Prostate gland (tissue), 2 donors: Measurements from ENCODE around the gene TMEM198. TPM values are rescaled to one million over a fixed set of nuclear protein-coding genes. Genes with fewer than 3 reads are reported as not detected.
A peak's percentile ranks its signal among the peaks of the same experiment; 100 is the strongest.

Experiments
- DNase-seq: peaks from one replicate; pipeline ENCODE4 v3.0.0-alpha.2; 2019; ENCODE audit warnings: low spot score
- H3K27ac ChIP-seq, 2 donors: fragments of 200-600 bp; sonication (generic); 2 replicates each; pipeline ENCODE4 v1.5.1; 2017 to 2019
- H3K27me3 ChIP-seq: fragments of 200-600 bp; sonication (generic); replicated peaks from 2 replicates; pipeline ENCODE4 v1.5.1; 2019; ENCODE audit not compliant: insufficient read depth
- H3K36me3 ChIP-seq, 2 donors: fragments of 200-600 bp; sonication (generic); 1 replicate in 1 of 2; 2 replicates in 1 of 2; pipeline versions ENCODE4 v1.5.1 to v1.8.1; 2017 to 2019
- H3K4me1 ChIP-seq: fragments of 200-600 bp; sonication (generic); replicated peaks from 2 replicates; pipeline ENCODE4 v1.5.1; 2019
- H3K4me3 ChIP-seq, 2 donors: fragments of 200-600 bp; sonication (generic); 2 replicates each; pipeline ENCODE4 v1.5.1; 2017 to 2019
- H3K9me3 ChIP-seq: fragments of 200-600 bp; sonication (generic); 2 replicates; pipeline ENCODE4 v1.5.1; 2017
- POLR2A ChIP-seq: fragments of 450-650 bp; IDR thresholded peaks from one replicate; pipeline ENCODE4 v1.6.1; 2016; ENCODE audit warnings: antibody characterized with exemption, mild to moderate bottlenecking
- POLR2AphosphoS5 ChIP-seq: sonication (generic); formaldehyde crosslinking; IDR thresholded peaks from one replicate; pipeline ENCODE4 v1.6.1; 2017; ENCODE audit warnings: antibody characterized with exemption
- WGBS: methylation state at CpG from one replicate; pipeline ENCODE4 v1.1.5; 2018; 5-methylcytosine and 5-hydroxymethylcytosine counted together
- intact Hi-C: fragments of 100-400 bp; cut with DNase I; formaldehyde crosslinking; loops from one replicate; pipeline ENCODE4 v1.14.2; 2022
- total RNA-seq, 2 donors: library from RNA; depleted of rRNA; stranded (reverse); fragments of >200 nt; gene quantifications; one replicate each; pipeline ENCODE4 v1.1.0, GENCODE V29; 2016
- TF ChIP-seq, protein P1 (sequence below), 4 experiments: fragments of 200-600 bp in 2 of 4; fragments of 450-650 bp in 2 of 4; sonication (generic) in 2 of 4; IDR thresholded peaks; 1 replicate in 3 of 4; 2 replicates in 1 of 4; pipeline ENCODE4 v1.5.1; 2016 to 2019; ENCODE audit warnings: antibody characterized with exemption in 4 of 4, mild to moderate bottlenecking in 2 of 4, moderate library complexity in 2 of 4

TMEM198 gene
- total RNA-seq, 2 donors from 2014 or later, result 5.7 to 11.5 TPM

DNA sequence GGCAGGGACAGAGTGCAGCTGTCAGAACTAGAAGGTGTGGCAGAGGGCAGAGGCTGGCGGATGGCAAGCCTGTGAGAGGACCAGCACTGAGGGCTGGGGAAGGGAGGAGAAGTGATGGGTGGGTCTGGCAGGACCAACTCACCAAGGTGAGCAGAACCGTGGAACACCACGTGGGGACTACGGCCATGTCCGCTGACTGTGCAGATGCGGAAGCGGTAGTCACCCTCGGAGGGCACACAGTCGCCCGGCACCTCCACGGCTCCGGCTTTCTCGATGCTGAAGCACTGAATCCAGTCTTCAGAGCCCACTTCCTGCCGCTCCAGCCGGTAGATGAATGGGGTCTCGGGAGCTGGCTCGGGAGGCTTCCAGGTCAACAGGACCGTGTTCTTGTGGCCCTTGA is 23.3 kb downstream of the TMEM198 start:
- H3K4me1 ChIP-seq, result no peaks in the 10 kb centered on the region
- WGBS, result 94% methylated on average over 18 of the region's 18 CpGs
- H3K9me3 ChIP-seq, result no peaks in the 10 kb centered on the region
- peaks cover 0 to under 1% of the 10 kb centered on the region in 2 donors for H3K36me3 ChIP-seq
- no peaks in the 10 kb centered on the region for H3K27me3 ChIP-seq
- intact Hi-C loops, result no loop called here
- H3K4me3 ChIP-seq, result no peak overlapping the region
- no peak for DNase-seq
- no peak for TF ChIP-seq POLR2A
- TF ChIP-seq, protein P1, sequence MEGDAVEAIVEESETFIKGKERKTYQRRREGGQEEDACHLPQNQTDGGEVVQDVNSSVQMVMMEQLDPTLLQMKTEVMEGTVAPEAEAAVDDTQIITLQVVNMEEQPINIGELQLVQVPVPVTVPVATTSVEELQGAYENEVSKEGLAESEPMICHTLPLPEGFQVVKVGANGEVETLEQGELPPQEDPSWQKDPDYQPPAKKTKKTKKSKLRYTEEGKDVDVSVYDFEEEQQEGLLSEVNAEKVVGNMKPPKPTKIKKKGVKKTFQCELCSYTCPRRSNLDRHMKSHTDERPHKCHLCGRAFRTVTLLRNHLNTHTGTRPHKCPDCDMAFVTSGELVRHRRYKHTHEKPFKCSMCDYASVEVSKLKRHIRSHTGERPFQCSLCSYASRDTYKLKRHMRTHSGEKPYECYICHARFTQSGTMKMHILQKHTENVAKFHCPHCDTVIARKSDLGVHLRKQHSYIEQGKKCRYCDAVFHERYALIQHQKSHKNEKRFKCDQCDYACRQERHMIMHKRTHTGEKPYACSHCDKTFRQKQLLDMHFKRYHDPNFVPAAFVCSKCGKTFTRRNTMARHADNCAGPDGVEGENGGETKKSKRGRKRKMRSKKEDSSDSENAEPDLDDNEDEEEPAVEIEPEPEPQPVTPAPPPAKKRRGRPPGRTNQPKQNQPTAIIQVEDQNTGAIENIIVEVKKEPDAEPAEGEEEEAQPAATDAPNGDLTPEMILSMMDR (IDR thresholded peaks at IDR 0.05), result no peak
- no peak for TF ChIP-seq POLR2AphosphoS5
- H3K27ac ChIP-seq, result no peak overlapping the region

DNA sequence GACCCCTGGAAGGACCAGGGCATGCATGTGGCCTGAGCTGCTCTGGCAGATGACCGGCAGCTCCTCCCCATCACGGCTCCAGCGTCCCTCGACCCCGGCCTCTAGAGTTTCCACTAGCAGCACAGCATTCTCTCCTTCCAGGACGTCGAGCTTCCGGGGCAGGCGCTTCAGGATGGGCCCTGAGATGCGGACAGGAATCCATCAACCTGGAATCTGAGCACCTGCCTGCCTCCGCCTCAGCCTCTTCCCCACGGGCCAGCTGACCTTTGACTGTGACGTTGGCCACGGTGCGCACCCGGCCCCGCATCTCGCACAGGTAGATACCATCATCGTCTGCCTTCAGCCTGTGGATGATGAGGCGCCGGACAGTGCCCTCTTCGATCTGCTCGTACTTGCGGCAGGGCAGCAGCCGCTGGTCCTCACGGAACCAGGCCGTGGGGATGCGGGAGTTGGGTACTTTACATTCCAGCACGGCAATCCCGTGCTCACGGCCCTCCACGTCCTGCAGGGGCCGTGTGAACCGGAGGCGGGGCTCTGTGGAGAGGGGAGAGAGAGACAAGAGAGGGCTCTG is 24.0 kb downstream of the TMEM198 start:
- no peak overlapping the region for H3K4me3 ChIP-seq
- no peaks in the 10 kb centered on the region for H3K9me3 ChIP-seq
- WGBS, result 84% methylated on average over 35 of the region's 35 CpGs
- no peak for DNase-seq
- TF ChIP-seq POLR2A (no peak), POLR2AphosphoS5 (no peak)
- TF ChIP-seq, protein P1 (IDR thresholded peaks at IDR 0.05), result no peak
- intact Hi-C loops, result no loop called here
- H3K36me3 ChIP-seq, result no peaks in the 10 kb centered on the region
- H3K4me1 ChIP-seq, result no peaks in the 10 kb centered on the region
- H3K27me3 ChIP-seq, result no peaks in the 10 kb centered on the region
- H3K27ac ChIP-seq, result no peak overlapping the region

DNA sequence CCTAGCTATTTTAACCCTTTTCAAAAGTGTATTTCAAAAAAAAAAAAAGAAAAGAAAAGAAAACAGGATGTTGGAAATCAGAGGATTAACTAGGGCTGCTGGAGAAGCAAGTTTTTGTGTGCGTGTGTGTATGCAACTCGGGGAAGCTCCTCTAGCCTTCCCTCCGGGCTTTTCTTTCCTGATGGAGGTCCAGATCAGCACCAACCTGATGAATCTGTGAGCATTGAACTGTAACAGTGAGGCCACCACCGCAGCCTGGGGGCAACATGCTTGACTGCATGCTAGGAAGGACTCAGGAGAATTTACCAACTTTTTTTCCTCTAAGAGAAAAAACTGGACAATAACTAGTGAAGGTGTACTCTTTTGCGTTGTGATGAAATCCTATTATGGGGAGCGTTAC is 25.2 kb downstream of the TMEM198 start:
- intact Hi-C loops, result no loop called here
- 81% methylated on average over 6 of the region's 6 CpGs for WGBS
- no peak overlapping the region for H3K4me3 ChIP-seq
- H3K4me1 ChIP-seq, result no peaks in the 10 kb centered on the region
- DNase-seq, result no peak
- H3K9me3 ChIP-seq, result no peaks in the 10 kb centered on the region
- H3K27ac ChIP-seq, result no peak overlapping the region
- no peaks in the 10 kb centered on the region for H3K36me3 ChIP-seq
- no peaks in the 10 kb centered on the region for H3K27me3 ChIP-seq
- TF ChIP-seq, protein P1 (IDR thresholded peaks at IDR 0.05), result no peak
- no peak for TF ChIP-seq POLR2AphosphoS5
- TF ChIP-seq POLR2A, result no peak

DNA sequence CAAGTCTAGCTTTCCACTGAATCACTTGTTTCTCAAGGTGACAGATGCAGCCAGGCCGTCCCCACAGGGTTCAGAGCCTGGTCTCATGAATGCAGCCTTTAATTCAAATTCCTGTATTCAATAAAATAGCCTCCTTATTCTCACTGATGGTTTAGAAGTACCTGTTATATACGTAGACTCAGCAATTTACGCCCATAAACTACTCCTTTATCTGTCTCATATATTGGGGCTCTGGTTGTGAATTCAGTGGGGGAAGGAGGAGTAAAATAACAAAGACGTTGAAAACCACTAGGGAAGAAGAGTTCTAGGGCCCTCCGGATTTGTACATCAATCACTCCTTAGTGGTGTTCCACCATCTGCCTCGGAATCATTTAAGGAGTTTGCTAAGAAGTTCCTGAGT is 25.8 kb downstream of the TMEM198 start:
- TF ChIP-seq POLR2A (no peak), POLR2AphosphoS5 (no peak)
- TF ChIP-seq, protein P1 (IDR thresholded peaks at IDR 0.05), result no peak
- DNase-seq, result no peak
- no peaks in the 10 kb centered on the region for H3K9me3 ChIP-seq
- no peak overlapping the region for H3K4me3 ChIP-seq
- H3K27ac ChIP-seq, result no peak overlapping the region
- H3K36me3 ChIP-seq, result no peaks in the 10 kb centered on the region
- intact Hi-C loops, result no loop called here
- 79% methylated on average over 6 of the region's 6 CpGs for WGBS
- no peaks in the 10 kb centered on the region for H3K27me3 ChIP-seq
- no peaks in the 10 kb centered on the region for H3K4me1 ChIP-seq

DNA sequence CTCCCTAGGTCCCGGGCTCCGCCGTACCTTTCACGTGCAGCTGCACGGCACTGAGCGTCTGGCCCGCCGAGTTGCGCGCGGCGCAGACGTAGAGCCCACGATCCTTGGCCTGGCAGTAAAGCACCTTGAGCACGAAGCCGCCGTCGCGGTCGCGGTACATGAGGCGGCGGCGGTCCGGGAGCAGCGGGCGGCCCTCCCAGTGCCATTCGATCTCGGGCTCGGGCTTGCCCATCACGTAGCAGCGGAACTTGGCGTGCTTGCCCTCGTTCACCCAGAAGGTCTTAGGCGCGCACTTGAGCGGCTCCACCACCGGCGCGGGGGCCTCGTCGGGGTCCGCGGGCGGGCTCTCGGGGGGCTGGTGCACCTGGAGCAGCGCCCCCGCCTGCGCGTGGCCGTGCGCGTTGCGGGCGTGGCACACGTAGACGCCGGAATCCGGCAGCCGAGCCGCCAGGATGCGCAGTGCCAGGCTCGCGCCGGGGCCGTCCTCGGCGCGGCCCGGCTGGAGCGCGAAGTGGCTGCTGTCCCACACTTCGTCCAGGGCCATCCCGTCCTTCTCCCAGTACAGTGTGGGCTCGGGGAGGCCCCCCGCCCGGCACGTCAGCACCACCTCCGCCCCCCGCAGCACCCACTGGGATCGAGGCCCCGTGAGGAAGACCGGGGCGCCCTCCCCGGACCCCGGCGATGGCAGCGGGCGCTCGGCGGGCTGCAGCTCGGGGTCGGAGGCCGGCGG is 26.5 kb downstream of the TMEM198 start:
- Histone ChIP-seq H3K27ac (peak overlapping the region; percentile 77 to 88), H3K4me3 (peak overlapping the region; percentile 63 to 78), H3K27me3 (no peaks in the 10 kb centered on the region), H3K9me3 (no peaks in the 10 kb centered on the region), H3K4me1 (no peaks in the 10 kb centered on the region), H3K36me3 (no peaks in the 10 kb centered on the region)
- TF ChIP-seq, protein P1 (IDR thresholded peaks at IDR 0.05), result peak in 1 of 4 experiments; percentile 16
- TF ChIP-seq POLR2A, result peak; percentile 51
- no peak for TF ChIP-seq POLR2AphosphoS5
- WGBS, result 18% methylated on average over 50 of the region's 95 CpGs
- DNase-seq, result no peak
- intact Hi-C loops, result no loop called here
